HG03066 (cell line): ENCODE measurements around the gene HOXB3.

Experiments used
- ATAC-seq: cut with Tn5 transposase; IDR thresholded peaks from one replicate; pipeline ENCODE4 v1.9.1; 2021; ENCODE audit warnings: low read depth; ENCODE audit not compliant: unreplicated experiment

The HOXB3 gene

GRCh38 chr17:48589831-48590606 lies at the start of gene HOXB3:
Gene HOXB3 (minus strand): TSS chr17:48590241. CDS start chr17:48552474, 37,767 bp downstream.
- ATAC-seq = no peak

GRCh38 chr17:48639136-48639535 lies 49.1 kb upstream of the HOXB3 start:
- no peak for ATAC-seq

- no peak for ATAC-seq
Observed at GRCh38 chr17:48637323-48638260, 47.6 kb upstream of the HOXB3 start.

- ATAC-seq = no peak
Observed at GRCh38 chr17:48636177-48637018, 46.4 kb upstream of the HOXB3 start.

- ATAC-seq = no peak
Observed at GRCh38 chr17:48634493-48635208, 44.6 kb upstream of the HOXB3 start.

- ATAC-seq = no peak
Observed at GRCh38 chr17:48633266-48633677, 43.2 kb upstream of the HOXB3 start.

GRCh38 chr17:48632579-48633265 lies 42.7 kb upstream of the HOXB3 start:
- no peak for ATAC-seq

GRCh38 chr17:48631693-48632578 lies 41.9 kb upstream of the HOXB3 start:
- ATAC-seq = no peak

GRCh38 chr17:48630925-48631692 lies 41.1 kb upstream of the HOXB3 start:
- no peak for ATAC-seq

GRCh38 chr17:48630009-48630924 lies 40.2 kb upstream of the HOXB3 start:
- no peak for ATAC-seq

- no peak for ATAC-seq
Observed at GRCh38 chr17:48629411-48629759, 39.3 kb upstream of the HOXB3 start.

GRCh38 chr17:48628649-48629410 lies 38.8 kb upstream of the HOXB3 start:
- ATAC-seq = no peak

- no peak for ATAC-seq
Observed at GRCh38 chr17:48627623-48628521, 37.8 kb upstream of the HOXB3 start.

GRCh38 chr17:48627118-48627597 lies 37.1 kb upstream of the HOXB3 start:
- ATAC-seq = no peak
